CD14-positive monocyte (primary cell): Measurements from ENCODE around the gene GRB14. TPM values are rescaled to one million over a fixed set of nuclear protein-coding genes. Genes with fewer than 3 reads are reported as not detected.
A peak's percentile ranks its signal among the peaks of the same experiment; 100 is the strongest.

Experiments used
- DNase-seq, 3 donors: peaks; one replicate each; pipeline ENCODE4 v3.0.0-alpha.2; 2011 to 2022
- H2AFZ ChIP-seq: 2 replicates; pipeline ENCODE4 v1.6.0; 2012; ENCODE audit warnings: mild to moderate bottlenecking, low read depth, low read length, inconsistent platforms; ENCODE audit not compliant: insufficient read depth, poor library complexity, severe bottlenecking
- H3K27ac ChIP-seq, 2 donors: 1 replicate in 1 of 2; 2 replicates in 1 of 2; pipeline ENCODE4 v1.5.1; 2012 to 2013; ENCODE audit warnings: low read length in 2 of 2, control low read depth in 1 of 2, inconsistent platforms in 1 of 2, low read depth in 1 of 2, mild to moderate bottlenecking in 1 of 2
- H3K27me3 ChIP-seq, 2 donors: one replicate each; pipeline versions ENCODE4 v1.6.0 to v1.6.1; 2011 to 2013; ENCODE audit warnings: low read length in 2 of 2; ENCODE audit not compliant: control insufficient read depth in 2 of 2, insufficient read depth in 2 of 2
- H3K36me3 ChIP-seq, 2 donors: replicated peaks in 1 of 2; 1 replicate in 1 of 2; 2 replicates in 1 of 2; pipeline versions ENCODE4 v1.5.1 to v1.6.1; 2012 to 2013; ENCODE audit warnings: low read length in 2 of 2, control low read depth in 1 of 2, inconsistent platforms in 1 of 2, mild to moderate bottlenecking in 1 of 2; ENCODE audit not compliant: insufficient read depth in 2 of 2, control insufficient read depth in 1 of 2
- H3K4me1 ChIP-seq, 2 donors: 1 replicate in 1 of 2; 2 replicates in 1 of 2; pipeline versions ENCODE4 v1.5.1 to v1.6.1; 2012 to 2013; ENCODE audit warnings: low read length in 2 of 2, control low read depth in 1 of 2, inconsistent platforms in 1 of 2, mild to moderate bottlenecking in 1 of 2, moderate library complexity in 1 of 2; ENCODE audit not compliant: insufficient read depth in 2 of 2, control insufficient read depth in 1 of 2
- H3K4me2 ChIP-seq: replicated peaks from 2 replicates; pipeline ENCODE3; 2012; ENCODE audit warnings: low read length, moderate library complexity, mild to moderate bottlenecking; ENCODE audit not compliant: poor library complexity, severe bottlenecking; ENCODE audit errors: extremely low read depth
- H3K4me3 ChIP-seq, 3 experiments: fragments of 200-600 bp in 1 of 3; sonication (generic) in 1 of 3; replicated peaks in 1 of 3; 1 replicate in 2 of 3; 2 replicates in 1 of 3; pipeline ENCODE4 v1.5.1; 2011 to 2013; ENCODE audit warnings: low read length in 3 of 3, mild to moderate bottlenecking in 3 of 3, control low read depth in 2 of 3, low read depth in 2 of 3, inconsistent platforms in 1 of 3, moderate library complexity in 1 of 3
- H3K79me2 ChIP-seq: 2 replicates; pipeline ENCODE4 v1.6.0; 2012; ENCODE audit warnings: mild to moderate bottlenecking, control low read depth, inconsistent platforms, low read length, moderate library complexity; ENCODE audit not compliant: insufficient read depth
- H3K9ac ChIP-seq: 2 replicates; pipeline ENCODE4 v1.6.0; 2017; ENCODE audit warnings: low read length, mild to moderate bottlenecking; ENCODE audit not compliant: insufficient read depth, poor library complexity, severe bottlenecking
- H3K9me3 ChIP-seq, 2 donors: replicated peaks in 1 of 2; 1 replicate in 1 of 2; 2 replicates in 1 of 2; pipeline versions ENCODE4 v1.5.1 to v1.6.1; 2012 to 2013; ENCODE audit warnings: low read length in 2 of 2, control low read depth in 1 of 2; ENCODE audit not compliant: control insufficient read depth in 1 of 2, insufficient read depth in 1 of 2
- H4K20me1 ChIP-seq: 2 replicates; pipeline ENCODE4 v1.6.0; 2012; ENCODE audit warnings: mild to moderate bottlenecking, low read length, control low read depth, moderate library complexity; ENCODE audit not compliant: insufficient read depth
- H3K27ac Mint-ChIP-seq, 7 donors: one replicate each; pipeline ENCODE4 v1.8.0; 2020; ENCODE audit warnings: mild to moderate bottlenecking in 7 of 7, mixed read lengths in 7 of 7, moderate library complexity in 6 of 7, inconsistent platforms in 2 of 7
- H3K27me3 Mint-ChIP-seq, 3 donors: one replicate each; pipeline ENCODE4 v1.8.0; 2021 to 2022; ENCODE audit warnings: low read depth in 3 of 3, mild to moderate bottlenecking in 3 of 3, mixed read lengths in 3 of 3, moderate library complexity in 3 of 3, inconsistent platforms in 1 of 3
- H3K36me3 Mint-ChIP-seq, 2 donors: one replicate each; pipeline ENCODE4 v1.8.0; 2020; ENCODE audit warnings: mixed read lengths in 2 of 2, inconsistent platforms in 1 of 2, mild to moderate bottlenecking in 1 of 2
- H3K4me1 Mint-ChIP-seq: one replicate; pipeline ENCODE4 v1.8.0; 2020; ENCODE audit warnings: mild to moderate bottlenecking, mixed read lengths
- H3K4me3 Mint-ChIP-seq, 2 donors: one replicate each; pipeline ENCODE4 v1.8.0; 2020; ENCODE audit warnings: mild to moderate bottlenecking in 2 of 2, mixed read lengths in 2 of 2, moderate library complexity in 1 of 2
- H3K9me3 Mint-ChIP-seq, 7 donors: one replicate each; pipeline ENCODE4 v1.8.0; 2020 to 2022; ENCODE audit warnings: mixed read lengths in 7 of 7, mild to moderate bottlenecking in 6 of 7, moderate library complexity in 6 of 7, inconsistent platforms in 2 of 7
- WGBS: methylation state at CpG from one replicate; pipeline ENCODE4 v1.1.5; 2013; ENCODE audit warnings: missing lambda C conversion rate; ENCODE audit not compliant: insufficient coverage; 5-methylcytosine and 5-hydroxymethylcytosine counted together
- intact Hi-C, 2 donors: fragments of 100-400 bp; cut with micrococcal nuclease; formaldehyde crosslinking; loops; one replicate each; pipeline versions ENCODE4 v1.15.0 to v1.15.1; 2023
- polyA plus RNA-seq, 3 donors: library from polyadenylated mRNA; depleted of rRNA in 1 of 3; unstranded in 2 of 3; stranded (reverse) in 1 of 3; fragments of 300-500 nt in 2 of 3; fragments of >200 nt in 1 of 3; fragmentation: Illumina TruSeq in 2 of 3; gene quantifications; 1 replicate in 2 of 3; 2 replicates in 1 of 3; pipeline ENCODE4 v1.2.3, GENCODE V29; 2012 to 2021
- TF ChIP-seq, protein P1 (sequence below): fragments of 200-600 bp; IDR thresholded peaks from one replicate; pipeline ENCODE4 v1.8.0; 2022; ENCODE audit warnings: antibody characterized with exemption, mild to moderate bottlenecking

The GRB14 gene
- polyA plus RNA-seq, 3 donors, result 0.20 to 0.28 TPM; not detected in 1

DNA sequence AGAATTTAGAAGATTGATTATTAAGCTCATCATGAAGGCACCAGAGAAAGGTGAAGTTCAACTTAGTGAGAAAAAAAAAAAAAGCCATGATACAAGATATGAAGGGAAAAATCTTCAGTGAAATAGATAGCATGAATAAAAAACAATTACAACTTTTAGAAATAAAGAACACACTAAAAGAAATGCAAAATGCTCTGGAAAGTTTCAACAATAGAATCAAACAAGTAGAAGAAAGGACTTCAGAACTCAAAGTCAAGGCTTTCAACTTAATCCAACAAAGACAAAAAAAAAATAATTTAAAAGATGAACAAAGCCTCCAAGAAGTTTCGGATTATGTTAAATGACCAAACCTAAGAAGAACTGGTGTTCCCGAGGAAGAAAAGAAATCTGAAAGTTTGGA is 105.5 kb downstream of the GRB14 start:
- Mint-ChIP-seq H3K4me1 (no peaks in the 10 kb centered on the region), H3K9me3 (peaks cover 22 to 29% (median 24%) of the 10 kb centered on the region in 7 donors), H3K27me3 (peaks cover 0 to 2% (median 0%) of the 10 kb centered on the region in 3 donors), H3K36me3 (no peaks in the 10 kb centered on the region), H3K27ac (no peak overlapping the region), H3K4me3 (no peak overlapping the region)
- H2AFZ ChIP-seq, result no peak overlapping the region
- TF ChIP-seq, protein P1, sequence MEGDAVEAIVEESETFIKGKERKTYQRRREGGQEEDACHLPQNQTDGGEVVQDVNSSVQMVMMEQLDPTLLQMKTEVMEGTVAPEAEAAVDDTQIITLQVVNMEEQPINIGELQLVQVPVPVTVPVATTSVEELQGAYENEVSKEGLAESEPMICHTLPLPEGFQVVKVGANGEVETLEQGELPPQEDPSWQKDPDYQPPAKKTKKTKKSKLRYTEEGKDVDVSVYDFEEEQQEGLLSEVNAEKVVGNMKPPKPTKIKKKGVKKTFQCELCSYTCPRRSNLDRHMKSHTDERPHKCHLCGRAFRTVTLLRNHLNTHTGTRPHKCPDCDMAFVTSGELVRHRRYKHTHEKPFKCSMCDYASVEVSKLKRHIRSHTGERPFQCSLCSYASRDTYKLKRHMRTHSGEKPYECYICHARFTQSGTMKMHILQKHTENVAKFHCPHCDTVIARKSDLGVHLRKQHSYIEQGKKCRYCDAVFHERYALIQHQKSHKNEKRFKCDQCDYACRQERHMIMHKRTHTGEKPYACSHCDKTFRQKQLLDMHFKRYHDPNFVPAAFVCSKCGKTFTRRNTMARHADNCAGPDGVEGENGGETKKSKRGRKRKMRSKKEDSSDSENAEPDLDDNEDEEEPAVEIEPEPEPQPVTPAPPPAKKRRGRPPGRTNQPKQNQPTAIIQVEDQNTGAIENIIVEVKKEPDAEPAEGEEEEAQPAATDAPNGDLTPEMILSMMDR, result no peak
- no peak overlapping the region for H3K9ac ChIP-seq
- no CpG with 5 or more reads among the region's 2 CpGs for WGBS
- no peaks in the 10 kb centered on the region for H3K27me3 ChIP-seq
- H4K20me1 ChIP-seq, result no peaks in the 10 kb centered on the region
- H3K27ac ChIP-seq, result no peak overlapping the region
- peaks cover 16 to 21% of the 10 kb centered on the region in 2 donors for H3K9me3 ChIP-seq
- no peak overlapping the region for H3K4me3 ChIP-seq
- no peak for DNase-seq
- no peaks in the 10 kb centered on the region for H3K4me1 ChIP-seq
- H3K79me2 ChIP-seq, result no peaks in the 10 kb centered on the region
- intact Hi-C loops, result no loop called here
- no peaks in the 10 kb centered on the region for H3K36me3 ChIP-seq
- H3K4me2 ChIP-seq, result no peak overlapping the region

DNA sequence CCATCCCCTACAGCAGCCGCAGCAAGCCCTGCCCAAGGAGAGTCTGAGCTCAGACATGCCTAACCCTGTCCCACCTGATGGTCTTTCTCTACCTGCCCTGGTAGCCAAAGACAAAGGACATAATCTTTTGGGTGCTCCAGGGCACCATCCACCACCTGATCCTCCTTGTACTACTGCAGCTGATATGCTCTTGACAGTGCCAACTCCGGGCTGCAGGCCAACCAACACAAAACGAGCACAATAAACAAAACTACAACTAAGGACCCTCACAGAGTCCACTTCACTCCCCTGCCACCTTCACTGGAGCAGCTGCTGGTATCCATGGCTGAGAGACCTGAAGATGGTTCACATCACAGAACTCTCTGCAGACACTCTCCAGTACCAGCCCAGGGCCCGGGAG is 106.3 kb downstream of the GRB14 start:
- Histone ChIP-seq H4K20me1 (no peaks in the 10 kb centered on the region), H2AFZ (no peak overlapping the region), H3K9ac (no peak overlapping the region), H3K27me3 (no peaks in the 10 kb centered on the region), H3K9me3 (peaks cover 16 to 21% of the 10 kb centered on the region in 2 donors), H3K27ac (no peak overlapping the region), H3K79me2 (no peaks in the 10 kb centered on the region), H3K36me3 (no peaks in the 10 kb centered on the region), H3K4me3 (no peak overlapping the region), H3K4me1 (no peaks in the 10 kb centered on the region), H3K4me2 (no peak overlapping the region)
- no peaks in the 10 kb centered on the region for H3K36me3 Mint-ChIP-seq
- H3K4me1 Mint-ChIP-seq, result no peaks in the 10 kb centered on the region
- peaks cover 0 to 2% (median 0%) of the 10 kb centered on the region in 3 donors for H3K27me3 Mint-ChIP-seq
- WGBS, result 92% methylated on average over 3 of the region's 4 CpGs
- intact Hi-C loops, result no loop called here
- no peak overlapping the region for H3K4me3 Mint-ChIP-seq
- H3K27ac Mint-ChIP-seq, result peak overlapping the region in 1 of 7 donors; percentile 46
- DNase-seq, result no peak
- peaks cover 19 to 29% (median 24%) of the 10 kb centered on the region in 7 donors for H3K9me3 Mint-ChIP-seq
- TF ChIP-seq, protein P1, result no peak
